ENCODE measurements around the gene SDHAF2. TPM values are rescaled to one million over a fixed set of nuclear protein-coding genes. Genes with fewer than 3 reads are reported as not detected.
"Not testable (repeated sequence)": the region's sequence is repeated elsewhere in the genome, so short reads cannot be mapped to it uniquely, and the experiment has no call there.

SDHAF2 gene
- total RNA-seq, 1 donor from 2014 or later = 24.9 TPM

GRCh38 chr11:61472868-61473267, 42.9 kb downstream of the SDHAF2 start:
- DNase-seq (ENCODE audit: low spot score) = no peak
- peak; percentile 69 for ATAC-seq
- intact Hi-C loops (cut with DNase I) = loop anchor here (10.0 kb wide), 1 partner anchor 162 kb away; no protein-coding TSS in a partner anchor

DNA sequence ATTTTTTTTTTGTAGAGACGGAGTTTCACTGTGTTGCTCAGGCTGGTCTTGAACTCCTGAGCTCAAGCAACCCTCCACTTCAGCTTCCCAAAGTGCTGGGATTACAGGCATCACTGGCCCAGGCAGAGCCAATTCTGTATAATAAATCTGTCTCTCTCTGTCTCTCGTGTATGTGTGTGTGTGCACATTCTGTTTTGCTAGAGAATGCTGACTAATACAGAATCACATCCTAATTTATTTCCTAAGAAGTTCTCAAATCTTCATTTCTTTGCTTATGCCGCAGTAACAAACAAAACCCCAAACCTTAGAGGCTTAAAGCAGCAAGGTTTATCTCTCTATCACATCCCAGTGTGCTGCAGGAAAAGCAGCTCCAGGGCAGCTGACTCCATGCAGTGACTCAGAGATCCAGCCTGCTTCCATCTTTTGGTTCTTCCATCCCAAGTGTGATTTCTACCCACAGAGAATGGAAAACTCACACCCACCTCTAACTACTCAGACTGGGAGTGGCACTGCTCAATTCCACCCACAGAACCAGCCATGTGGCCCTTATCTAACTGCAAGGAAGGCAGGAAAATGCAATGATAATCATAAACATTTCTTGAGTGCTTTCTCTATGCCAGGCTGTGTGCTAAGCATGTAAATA, 43.6 kb downstream of the SDHAF2 start:
- DNase-seq (ENCODE audit: low spot score) = no peak
- intact Hi-C loops (cut with DNase I) = loop anchor here (10.0 kb wide), 1 partner anchor 161 kb away; no protein-coding TSS in a partner anchor
- peak; percentile 6 for ATAC-seq

GRCh38 chr11:61474013-61474643, 44.2 kb downstream of the SDHAF2 start:
- DNase-seq (ENCODE audit: low spot score) = no peak
- intact Hi-C loops (cut with DNase I) = loop anchor here (10.0 kb wide), 1 partner anchor 161 kb away; no protein-coding TSS in a partner anchor
- peak; percentile 77 for ATAC-seq

DNA sequence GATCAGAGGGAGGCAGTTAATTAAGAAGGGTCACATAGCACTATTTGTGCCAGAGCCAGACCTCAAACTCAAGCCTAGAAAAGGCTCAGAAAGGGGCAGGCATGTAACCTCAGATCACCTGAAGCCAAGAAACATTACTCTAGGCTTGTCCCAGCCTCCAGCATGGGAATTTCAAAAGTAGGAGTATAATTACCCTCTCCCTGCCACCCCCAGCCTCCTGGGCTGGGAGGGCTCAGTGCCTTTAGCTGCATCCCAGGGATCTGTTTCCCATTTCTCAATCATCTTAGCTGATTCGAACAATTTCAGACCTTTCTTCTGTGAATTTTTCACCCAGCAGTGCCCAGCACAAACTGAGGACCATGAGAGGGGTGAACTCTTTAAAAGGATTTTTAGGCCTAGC, 45.5 kb downstream of the SDHAF2 start:
- ATAC-seq (peak; percentile 12), DNase-seq (ENCODE audit: low spot score) (no peak)
- intact Hi-C loops (cut with DNase I) = loop anchor here (10.0 kb wide), 1 partner anchor 159 kb away; no protein-coding TSS in a partner anchor

DNA sequence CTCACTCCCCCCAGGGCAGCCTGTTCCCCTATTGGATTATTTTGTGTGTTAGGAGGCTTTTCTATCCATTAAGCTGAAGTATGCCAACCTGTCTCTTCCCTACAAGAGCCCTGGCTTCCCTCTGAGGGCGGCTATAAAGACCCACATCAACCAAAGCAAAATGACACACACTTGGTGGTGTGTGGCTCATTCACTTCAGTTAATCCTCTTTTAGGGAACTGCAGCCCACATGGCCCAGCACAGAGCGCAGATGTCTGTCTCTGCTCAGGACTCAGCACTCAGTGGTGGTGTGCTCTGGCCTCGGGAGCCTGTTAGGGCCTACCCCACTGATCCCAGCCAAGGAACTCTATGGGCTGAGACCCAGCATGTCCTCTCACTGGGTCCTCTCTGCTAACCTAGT, 46.4 kb downstream of the SDHAF2 start:
- no peak for ATAC-seq
- intact Hi-C loops (cut with DNase I) = loop anchor here (10.0 kb wide), 1 partner anchor 158 kb away; no protein-coding TSS in a partner anchor
- no peak for DNase-seq (ENCODE audit: low spot score)

- intact Hi-C loops (cut with DNase I) = loop anchor here (10.0 kb wide), 1 partner anchor 158 kb away; no protein-coding TSS in a partner anchor
- DNase-seq (ENCODE audit: low spot score) = no peak
- peak; percentile 25 for ATAC-seq
These were observed 47.2 kb downstream of the SDHAF2 start for GRCh38 chr11:61477126-61477525.

DNA sequence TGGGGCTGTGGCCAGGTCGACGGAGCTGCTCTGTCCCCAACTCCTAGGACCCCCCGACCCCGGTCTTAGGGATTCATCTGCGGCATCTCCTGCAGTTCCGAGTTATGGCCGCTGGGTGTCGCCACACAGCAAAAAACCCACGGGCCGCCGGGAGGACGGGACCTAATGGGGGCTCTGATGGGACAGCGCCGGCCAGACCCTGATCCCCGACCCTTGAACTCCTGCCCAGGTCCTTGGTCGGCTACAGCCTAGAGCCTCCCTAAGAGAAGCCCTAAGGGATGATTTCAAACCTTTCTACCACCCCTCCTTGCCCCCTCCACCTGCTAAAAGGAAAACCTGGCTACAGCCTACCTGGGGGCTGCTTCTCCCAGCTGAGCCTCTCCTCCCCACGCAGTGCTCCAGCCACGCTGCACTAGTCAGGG, 47.8 kb downstream of the SDHAF2 start:
- DNase-seq (ENCODE audit: low spot score) (peak; percentile 79), ATAC-seq (no peak)
- intact Hi-C loops (cut with DNase I) = loop anchor here (2.0 to 10.0 kb wide), 2 partner anchors 39 to 157 kb away; no protein-coding TSS in a partner anchor

GRCh38 chr11:61479360-61480058, 49.6 kb downstream of the SDHAF2 start:
- not testable (repeated sequence) for DNase-seq (ENCODE audit: low spot score)
- ATAC-seq = peak; percentile 6
- intact Hi-C loops (cut with DNase I) = loop anchor here (2.0 to 10.0 kb wide), 3 partner anchors 37 to 263 kb away; no protein-coding TSS in a partner anchor

GRCh38 chr11:61480261-61480993, 50.5 kb downstream of the SDHAF2 start:
- DNase-seq (ENCODE audit: low spot score) = no peak
- ATAC-seq = no peak
- intact Hi-C loops (cut with DNase I) = loop anchor here (5.0 kb wide), 1 partner anchor 262 kb away; no protein-coding TSS in a partner anchor

- intact Hi-C loops (cut with DNase I) = loop anchor here (5.0 kb wide), 1 partner anchor 261 kb away; no protein-coding TSS in a partner anchor
- DNase-seq (ENCODE audit: low spot score) = no peak
- peak; percentile 47 for ATAC-seq
These were observed 51.0 kb downstream of the SDHAF2 start for GRCh38 chr11:61480994-61481335.

- DNase-seq (ENCODE audit: low spot score) (no peak), ATAC-seq (no peak)
- intact Hi-C loops (cut with DNase I) = loop anchor here (5.0 kb wide), 1 partner anchor 260 kb away; no protein-coding TSS in a partner anchor
These were observed 51.9 kb downstream of the SDHAF2 start for GRCh38 chr11:61481806-61482205.

DNA sequence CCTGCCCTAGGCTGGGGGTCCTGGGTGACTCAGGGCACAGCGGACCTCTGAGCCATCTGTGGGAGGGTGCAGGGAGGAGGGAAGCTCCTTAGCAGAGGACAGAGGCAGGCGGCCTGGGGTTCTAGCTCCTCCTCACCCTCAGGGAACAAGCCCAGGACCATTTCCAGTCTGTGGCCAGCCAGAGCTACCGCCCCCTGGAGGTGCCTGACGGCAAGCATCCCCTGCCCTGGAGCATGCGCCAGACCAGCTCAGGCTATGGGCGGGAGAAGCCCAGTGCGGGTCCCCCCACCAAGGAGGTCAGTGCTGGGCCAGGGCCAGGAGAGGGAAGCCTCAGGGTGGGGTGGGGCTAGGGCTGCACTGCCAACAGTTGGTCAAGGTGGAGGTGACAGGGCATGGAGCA, 52.6 kb downstream of the SDHAF2 start:
- ATAC-seq = no peak
- intact Hi-C loops (cut with DNase I) = loop anchor here (5.0 kb wide), 1 partner anchor 260 kb away; no protein-coding TSS in a partner anchor
- no peak for DNase-seq (ENCODE audit: low spot score)

DNA sequence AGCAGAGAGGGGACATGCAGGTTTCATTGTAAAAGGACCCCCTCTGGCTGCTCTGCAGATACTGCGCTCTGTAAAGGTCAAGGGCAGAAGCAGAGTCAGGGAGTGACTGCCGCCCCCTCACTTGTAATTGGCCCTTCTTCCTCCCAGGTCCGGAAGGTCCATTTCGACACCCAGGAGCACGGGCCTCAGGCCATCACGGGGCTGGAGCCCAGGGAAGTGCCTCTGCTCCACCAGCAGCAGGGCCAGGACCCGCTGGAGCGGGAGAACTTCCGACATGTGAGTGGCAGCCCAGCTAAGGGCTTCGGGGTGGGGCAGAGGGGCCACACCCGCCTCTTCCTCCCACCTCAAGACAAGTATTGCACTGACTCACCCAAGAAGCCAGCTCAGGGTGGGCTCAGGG, 54.6 kb downstream of the SDHAF2 start:
- intact Hi-C loops (cut with DNase I) = loop anchor here (5.0 kb wide), 1 partner anchor 258 kb away; no protein-coding TSS in a partner anchor

GRCh38 chr11:61485080-61485479, 55.2 kb downstream of the SDHAF2 start:
- ATAC-seq = no peak
- intact Hi-C loops (cut with DNase I) = no loop called here
- DNase-seq (ENCODE audit: low spot score) = no peak

More for the DNA sequence above, 54.6 kb downstream of the SDHAF2 start:
- DNase-seq (ENCODE audit: low spot score) (no peak), ATAC-seq (no peak)

DNA sequence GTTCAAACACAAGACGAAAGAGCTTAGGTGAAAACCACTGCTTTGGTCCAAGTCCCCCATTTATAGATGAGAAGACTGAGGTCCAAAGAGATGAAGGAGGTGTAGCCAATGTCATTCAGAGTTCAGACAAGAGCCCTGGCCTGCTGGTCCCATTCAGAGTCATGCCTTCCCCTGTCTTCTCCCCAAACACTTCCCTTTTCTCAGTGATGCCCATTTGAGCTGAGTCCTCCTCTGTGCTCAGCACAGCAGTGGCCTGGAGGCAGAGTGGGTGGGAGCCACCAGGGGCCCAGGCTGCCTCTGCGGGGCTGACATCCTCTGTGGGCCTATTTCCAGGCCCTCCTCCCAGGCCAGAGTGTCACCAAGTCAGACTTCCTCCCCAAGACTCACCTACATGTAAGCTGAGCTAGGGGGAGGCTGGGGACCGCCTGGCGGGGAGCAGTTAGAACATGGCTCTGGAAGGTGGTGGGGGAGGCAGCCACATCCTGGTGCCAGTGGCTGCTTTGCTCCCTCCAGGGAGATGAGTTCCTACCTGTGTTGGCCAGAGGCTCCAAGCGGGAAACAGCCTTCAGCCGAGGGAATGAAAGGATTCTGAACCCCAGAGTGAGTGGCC, 56.2 kb downstream of the SDHAF2 start:
- intact Hi-C loops (cut with DNase I) = no loop called here
- ATAC-seq = no peak
- DNase-seq (ENCODE audit: low spot score) = no peak

DNA sequence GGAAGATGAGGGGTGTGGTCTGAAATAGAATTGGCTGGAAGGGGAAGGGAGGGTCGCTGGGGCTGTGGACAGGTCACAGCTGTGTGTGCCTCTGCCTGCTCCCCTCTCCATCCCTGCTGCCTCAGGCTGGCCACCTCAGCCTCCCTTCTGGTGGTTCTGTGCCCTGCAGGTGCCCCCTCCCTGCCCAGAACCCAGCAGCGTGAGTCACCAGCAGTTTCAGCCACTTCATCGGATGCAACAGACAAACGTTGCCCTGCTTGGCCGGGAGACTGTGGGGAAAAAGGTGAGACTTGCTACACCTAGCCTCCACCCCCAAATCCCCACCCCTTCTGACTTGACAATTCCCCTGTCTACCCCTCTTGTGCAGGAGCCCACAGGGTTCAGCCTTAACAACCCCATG, 56.9 kb downstream of the SDHAF2 start:
- intact Hi-C loops (cut with DNase I) = no loop called here
- DNase-seq (ENCODE audit: low spot score) (no peak), ATAC-seq (no peak)

DNA sequence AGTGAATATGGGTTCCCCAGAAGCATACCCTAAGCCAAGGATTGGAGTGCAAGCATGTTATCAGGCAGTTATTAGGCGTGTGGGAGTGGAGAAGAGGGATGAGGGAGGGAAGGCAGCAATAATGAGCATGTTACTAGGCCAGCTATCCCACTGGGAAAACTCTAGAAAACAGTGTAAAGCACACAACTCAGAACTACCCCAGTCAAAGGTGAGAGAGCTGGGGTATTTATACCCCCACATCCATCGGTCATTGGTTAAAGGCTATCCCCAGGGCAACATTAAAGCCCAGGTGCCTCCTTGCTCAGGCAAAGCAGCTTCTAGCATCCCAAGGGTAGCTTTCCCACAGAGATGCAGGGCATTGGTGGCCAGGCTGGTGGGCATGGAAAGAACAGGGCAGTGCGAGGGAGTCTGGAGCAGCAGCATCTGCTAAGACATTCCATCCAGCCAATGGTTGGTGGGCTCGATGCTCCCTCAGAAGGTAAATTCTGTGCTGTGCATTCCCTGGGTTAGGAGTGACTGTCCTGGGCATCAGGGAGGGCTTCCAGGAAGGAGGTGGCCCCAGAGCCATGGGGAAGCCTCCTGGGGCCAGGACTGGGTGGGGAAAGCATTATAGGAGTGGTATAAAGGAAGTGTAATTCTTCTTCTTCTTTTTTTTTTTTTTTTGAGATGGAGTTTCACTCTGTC, 57.6 kb downstream of the SDHAF2 start:
- no peak for DNase-seq (ENCODE audit: low spot score)
- intact Hi-C loops (cut with DNase I) = no loop called here
- no peak for ATAC-seq

Data from sciatic nerve (tissue), 2 donors.